Measurements from ENCODE around the gene EWSR1.

EWSR1 gene

DNA sequence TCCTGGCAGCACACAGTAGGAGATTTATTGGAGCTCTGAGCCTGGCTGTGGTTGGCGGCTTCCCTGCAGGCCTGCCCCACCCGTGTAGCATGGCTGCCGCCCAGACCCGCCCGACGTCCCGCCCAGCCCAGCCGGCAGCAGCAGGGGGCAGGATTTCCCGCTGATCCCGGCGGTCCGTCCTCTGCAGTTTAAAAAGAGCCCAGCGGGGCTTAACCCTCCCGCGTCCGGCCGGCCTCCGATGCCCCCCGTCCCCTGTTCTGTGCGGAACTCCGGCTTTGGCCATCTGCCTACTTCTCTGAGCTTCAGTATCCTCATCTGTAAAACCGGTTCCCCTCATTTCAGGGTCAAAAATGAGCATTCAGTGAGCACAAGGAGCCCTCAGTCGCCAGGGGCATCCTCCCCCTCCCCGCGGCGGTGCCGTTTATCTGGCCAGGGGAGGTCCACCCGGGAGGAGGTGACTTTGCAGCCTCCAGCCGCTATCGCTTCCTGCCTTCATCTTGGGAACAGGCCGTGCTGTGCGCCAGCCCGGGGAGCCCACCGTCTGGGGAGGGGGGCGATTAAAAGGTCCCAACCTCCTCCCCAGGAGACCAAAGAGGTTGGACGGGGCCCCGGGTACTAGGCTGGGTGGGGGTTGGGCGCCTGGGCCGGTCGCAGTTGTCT is 38.2 kb downstream of the EWSR1 start, which contains the start of gene GAS2L1:
GAS2L1 (plus strand) TSS at position 476 of the 660 bp plus-strand sequence. CDS start 1,456 bp downstream, outside the sequence.
- DNase-seq (ENCODE audit: low read depth in 2 of 2): no peak

DNA sequence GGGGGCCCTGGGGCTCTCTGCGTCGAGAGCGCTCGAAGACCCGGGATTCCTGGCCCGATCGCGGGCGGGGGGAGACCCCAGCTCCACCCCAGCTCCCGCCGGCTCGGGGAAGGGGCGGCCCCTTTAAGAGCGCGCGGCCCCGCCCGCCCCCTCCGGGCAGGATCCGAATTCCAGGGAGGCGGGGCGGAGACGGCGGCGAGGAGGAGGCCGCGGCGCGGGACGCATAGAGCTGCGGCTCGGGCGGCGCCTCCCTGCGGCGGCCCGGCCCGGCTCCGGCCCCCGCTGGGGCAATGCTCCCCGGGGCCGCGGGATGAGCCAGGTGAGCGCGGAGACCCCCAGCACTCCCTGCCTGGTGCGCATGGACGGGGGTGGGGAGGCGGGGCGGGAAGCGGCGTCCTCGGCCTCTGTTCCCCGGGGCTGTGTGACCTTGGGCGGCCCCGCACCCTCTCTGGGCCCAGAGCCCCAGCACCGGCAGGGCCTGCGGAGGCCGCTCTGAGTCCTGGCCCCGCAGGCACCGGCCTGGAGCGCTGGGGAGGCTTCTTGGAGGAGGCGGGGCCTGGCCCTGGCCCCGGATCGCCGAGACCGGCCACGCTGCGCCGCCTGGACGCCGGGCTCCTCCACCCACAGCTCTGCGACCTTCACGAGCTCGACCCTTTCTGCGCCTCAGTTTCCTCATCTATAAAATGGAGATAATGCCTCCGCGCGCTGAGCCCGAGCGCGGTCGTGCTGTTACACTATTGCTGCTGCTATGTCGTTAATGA is 38.9 kb downstream of the EWSR1 start:
- DNase-seq (ENCODE audit: low read depth in 2 of 2): peak in 1 of 2 donors; percentile 29

DNA sequence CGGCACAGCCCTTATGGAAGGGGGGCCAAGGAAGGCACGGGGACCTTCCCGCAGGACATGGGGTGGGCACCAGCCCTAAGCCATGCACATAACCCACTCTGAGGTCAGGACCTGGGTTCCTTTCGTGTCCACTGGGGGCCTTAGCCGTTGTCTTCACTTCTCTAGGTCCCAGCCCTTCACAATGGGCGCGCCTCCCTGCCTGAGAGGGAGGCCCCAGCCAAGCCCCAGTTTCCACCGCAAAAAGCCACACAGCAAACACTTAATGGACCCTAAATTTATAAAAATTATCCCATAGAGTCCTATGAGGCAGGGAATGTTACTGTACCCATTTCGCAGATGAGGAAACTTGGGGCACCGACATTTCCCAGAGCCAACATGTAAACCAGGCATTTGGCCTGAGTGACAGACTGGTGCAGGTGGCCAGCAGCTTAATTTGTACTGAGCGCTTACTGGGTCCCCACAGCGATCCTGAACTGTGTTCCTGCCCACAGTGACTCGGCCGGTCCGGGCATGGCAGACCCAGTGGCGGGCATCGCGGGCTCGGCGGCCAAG is 39.6 kb downstream of the EWSR1 start:
- DNase-seq (ENCODE audit: low read depth in 2 of 2): no peak

DNA sequence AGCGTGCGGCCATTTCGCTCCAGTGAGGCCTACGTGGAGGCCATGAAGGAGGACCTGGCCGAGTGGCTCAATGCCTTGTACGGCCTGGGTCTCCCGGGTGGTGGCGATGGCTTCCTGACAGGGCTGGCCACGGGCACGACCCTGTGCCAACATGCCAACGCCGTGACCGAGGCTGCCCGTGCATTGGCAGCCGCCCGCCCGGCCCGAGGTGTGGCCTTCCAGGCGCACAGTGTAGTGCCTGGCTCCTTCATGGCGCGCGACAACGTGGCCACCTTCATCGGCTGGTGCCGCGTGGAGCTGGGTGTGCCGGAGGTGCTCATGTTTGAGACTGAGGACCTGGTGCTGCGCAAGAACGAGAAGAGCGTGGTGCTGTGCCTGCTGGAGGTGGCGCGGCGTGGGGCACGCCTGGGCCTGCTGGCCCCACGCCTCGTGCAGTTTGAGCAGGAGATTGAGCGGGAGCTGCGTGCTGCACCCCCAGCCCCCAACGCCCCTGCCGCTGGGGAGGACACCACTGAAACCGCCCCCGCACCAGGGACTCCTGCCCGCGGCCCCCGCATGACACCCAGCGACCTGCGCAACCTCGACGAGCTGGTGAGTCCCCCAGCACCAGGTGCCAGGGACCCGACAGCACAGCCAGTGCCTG is 40.2 kb downstream of the EWSR1 start:
- DNase-seq (ENCODE audit: low read depth in 2 of 2): no peak

DNA sequence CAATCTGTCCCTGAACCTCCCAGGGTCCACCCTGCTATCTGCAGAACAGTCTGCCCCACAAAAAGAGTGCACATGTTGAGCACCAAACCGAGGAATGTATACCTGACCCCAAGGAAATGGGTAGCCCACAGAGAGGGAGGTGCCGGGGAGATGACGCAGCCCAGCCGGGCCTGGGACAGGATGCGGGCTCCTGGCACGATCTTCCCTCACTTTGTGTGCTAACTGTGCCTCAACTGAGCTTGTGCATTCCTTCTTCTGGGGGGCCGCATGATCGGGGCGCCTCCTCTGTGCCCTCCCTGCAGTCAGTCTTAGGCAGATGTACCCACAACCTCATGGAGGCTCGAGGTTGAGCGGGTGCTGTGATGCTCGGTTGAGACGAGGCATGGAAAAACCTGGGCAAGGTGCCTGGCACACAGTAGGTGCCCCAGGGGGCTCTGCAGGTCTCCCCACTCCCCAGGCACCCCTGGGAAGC is 40.8 kb downstream of the EWSR1 start:
- no peak for DNase-seq (ENCODE audit: low read depth in 2 of 2)

DNA sequence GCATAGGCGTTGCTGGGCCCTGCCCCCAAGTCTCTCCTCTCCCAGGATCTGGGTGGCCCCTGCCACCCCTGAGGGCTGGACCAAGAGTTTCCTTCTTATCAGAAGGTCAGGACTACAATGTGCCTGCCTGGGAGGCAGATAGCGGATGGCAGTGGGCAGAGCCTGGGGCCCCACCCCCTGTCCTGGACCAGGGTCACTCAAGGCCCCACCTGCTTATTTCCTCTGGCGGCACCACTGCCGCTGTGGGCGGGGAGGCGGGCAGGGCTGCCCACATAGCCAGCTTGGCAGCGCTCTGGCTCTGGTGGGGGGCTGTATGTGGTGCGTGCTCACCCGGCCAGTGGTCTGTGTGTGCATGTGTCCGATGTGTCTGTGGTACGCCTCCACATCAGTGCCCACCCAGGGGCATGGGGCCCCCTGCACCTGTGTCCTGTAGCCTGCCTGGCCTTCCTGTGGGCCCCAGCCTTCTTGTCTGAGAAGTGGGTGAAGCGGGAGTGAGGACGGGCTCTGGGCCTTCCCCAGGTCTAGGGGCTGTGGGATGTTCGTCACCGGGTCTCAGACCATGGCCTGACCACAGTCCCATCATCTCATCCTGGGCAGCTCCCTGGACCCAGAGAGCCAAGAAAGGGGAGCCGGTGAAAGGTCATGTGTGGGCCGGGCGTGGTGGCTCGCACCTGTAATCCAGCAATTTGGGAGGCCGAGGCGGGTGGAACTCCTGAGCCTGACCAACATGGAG is 41.4 kb downstream of the EWSR1 start:
- DNase-seq (ENCODE audit: low read depth in 2 of 2): no peak

DNA sequence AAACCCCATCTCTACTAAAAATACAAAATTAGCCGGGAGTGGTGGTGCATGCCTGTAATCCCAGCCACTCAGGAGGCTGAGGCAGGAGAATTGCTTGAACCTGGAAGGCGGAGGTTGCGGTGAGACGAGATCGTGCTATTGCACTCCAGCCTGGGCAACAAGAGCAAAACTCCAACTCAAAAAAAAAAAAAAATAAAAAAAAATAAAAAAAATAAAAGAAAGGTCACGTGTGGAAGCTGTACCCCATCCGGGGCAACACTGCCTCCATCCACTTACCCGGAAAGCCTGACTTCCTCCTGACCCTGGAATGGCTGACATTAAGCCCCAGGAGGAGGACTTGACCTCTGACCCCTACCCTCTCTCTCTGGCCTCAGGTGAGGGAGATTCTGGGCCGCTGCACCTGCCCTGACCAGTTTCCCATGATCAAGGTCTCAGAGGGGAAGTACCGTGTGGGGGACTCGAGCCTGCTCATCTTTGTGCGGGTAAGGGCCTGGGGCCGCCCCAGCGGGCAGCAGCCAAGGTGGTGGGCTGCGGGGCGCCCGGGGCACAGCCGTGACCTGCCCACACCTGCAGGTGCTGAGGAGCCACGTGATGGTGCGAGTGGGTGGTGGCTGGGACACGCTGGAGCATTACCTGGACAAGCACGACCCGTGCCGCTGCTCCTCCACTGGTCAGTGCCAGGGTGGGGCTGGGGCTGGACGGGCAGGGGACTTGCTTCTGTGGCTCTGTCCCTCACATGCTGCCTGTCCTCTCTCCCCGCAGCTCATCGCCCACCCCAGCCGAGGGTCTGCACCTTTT is 42.2 kb downstream of the EWSR1 start:
- DNase-seq (ENCODE audit: low read depth in 2 of 2): no peak

DNA sequence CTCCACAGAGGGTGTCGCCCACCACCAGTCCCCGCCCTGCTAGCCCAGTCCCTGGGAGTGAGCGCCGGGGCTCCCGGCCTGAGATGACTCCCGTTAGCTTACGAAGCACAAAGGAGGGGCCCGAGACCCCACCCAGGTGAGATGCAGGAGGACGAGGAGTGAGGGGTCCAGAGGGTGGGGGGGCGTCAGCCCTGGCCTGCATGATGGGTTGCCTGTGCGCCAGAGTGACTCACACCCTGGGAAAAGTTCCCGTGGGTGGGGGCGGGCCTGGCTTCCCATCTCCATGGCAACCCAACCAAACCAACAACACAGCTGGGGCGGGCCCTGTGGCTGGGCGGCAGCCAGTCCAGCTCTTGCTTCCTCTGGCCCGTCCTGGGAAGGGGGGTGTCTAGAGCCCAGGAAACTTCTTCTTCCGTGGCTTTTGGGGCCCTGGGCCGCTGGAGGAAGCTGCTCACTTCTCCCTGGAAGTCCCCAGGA is 42.8 kb downstream of the EWSR1 start:
- DNase-seq (ENCODE audit: low read depth in 2 of 2): peak; percentile 40 to 62

DNA sequence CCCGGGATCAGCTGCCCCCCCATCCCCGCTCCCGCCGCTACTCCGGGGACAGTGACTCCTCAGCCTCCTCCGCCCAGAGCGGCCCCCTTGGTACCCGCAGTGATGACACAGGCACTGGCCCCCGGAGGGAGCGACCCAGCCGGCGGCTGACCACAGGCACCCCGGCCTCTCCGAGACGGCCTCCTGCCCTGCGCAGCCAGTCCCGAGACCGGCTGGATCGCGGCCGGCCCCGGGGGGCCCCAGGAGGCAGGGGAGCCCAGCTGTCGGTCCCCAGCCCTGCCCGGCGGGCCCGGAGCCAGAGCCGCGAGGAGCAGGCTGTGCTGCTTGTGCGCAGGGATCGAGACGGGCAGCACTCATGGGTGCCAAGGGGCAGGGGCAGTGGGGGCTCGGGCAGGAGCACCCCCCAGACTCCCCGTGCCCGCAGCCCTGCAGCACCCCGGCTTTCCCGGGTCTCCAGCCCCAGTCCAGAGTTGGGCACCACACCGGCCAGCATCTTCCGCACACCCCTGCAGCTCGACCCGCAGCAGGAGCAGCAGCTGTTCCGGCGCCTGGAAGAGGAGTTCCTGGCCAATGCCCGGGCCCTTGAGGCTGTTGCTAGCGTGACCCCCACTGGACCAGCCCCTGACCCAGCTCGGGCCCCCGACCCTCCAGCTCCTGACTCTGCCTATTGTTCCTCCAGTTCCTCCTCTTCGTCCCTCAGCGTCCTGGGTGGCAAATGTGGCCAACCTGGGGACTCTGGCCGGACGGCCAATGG is 43.6 kb downstream of the EWSR1 start:
- DNase-seq (ENCODE audit: low read depth in 2 of 2): no peak

DNA sequence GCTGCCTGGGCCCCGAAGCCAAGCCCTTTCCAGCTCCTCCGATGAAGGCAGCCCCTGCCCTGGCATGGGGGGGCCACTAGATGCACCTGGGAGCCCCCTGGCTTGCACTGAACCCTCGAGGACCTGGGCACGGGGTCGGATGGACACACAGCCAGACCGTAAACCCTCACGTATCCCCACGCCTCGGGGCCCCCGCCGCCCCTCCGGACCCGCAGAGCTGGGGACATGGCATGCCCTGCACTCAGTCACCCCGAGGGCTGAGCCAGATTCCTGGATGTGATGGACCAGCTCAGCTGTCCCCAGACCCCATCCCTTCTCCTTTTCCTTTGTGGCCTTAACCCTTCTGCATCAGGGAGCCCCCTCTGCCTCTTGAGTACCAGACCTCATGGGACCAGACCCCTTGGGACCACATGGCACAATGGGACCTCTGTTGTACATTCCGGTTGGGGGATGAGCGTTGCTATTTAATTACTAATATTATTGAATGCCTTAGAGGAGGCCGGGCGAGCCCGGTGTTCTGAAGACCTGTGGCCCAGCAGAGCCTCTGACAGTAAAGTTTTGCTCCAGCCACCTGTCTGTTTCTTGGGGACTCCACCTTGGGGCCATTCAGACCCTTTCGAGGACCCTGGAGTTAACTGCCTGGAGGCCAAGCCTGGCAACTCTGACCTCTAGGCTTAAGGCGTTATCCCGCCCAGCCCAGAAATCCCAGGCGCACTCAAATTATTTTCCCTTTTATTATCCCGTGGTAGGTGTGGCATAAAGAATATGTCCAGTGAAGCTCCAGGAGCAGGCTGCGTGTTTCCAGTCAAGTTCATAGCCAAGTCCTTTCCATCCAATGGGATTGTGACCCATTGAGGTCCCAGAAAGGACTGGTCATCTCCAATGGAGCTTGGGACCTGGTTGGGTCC is 44.4 kb downstream of the EWSR1 start:
- DNase-seq (ENCODE audit: low read depth in 2 of 2): no peak

DNA sequence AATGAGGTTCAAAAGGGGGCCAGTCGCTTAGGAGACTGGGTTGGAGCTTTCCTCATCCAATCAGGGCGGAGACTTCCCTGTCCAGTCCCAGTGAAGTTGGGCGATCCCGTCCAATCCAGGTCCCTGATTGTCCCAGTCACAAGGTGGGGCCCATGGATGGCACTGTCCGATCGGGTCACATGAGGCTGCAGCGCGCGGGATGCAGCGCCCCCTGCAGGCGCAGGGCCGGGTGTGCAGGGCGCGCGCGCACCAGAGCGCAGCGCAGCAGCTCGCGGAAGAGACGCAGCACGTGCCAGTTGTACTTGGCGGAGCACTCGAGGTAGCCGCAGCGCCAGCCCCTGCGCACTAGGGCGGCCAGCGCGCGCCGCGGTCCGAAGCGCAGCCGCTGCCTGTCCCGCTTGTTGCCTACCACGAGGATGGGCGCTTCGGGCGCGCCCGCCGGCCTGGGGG is 45.1 kb downstream of the EWSR1 start:
- DNase-seq (ENCODE audit: low read depth in 2 of 2): no peak

DNA sequence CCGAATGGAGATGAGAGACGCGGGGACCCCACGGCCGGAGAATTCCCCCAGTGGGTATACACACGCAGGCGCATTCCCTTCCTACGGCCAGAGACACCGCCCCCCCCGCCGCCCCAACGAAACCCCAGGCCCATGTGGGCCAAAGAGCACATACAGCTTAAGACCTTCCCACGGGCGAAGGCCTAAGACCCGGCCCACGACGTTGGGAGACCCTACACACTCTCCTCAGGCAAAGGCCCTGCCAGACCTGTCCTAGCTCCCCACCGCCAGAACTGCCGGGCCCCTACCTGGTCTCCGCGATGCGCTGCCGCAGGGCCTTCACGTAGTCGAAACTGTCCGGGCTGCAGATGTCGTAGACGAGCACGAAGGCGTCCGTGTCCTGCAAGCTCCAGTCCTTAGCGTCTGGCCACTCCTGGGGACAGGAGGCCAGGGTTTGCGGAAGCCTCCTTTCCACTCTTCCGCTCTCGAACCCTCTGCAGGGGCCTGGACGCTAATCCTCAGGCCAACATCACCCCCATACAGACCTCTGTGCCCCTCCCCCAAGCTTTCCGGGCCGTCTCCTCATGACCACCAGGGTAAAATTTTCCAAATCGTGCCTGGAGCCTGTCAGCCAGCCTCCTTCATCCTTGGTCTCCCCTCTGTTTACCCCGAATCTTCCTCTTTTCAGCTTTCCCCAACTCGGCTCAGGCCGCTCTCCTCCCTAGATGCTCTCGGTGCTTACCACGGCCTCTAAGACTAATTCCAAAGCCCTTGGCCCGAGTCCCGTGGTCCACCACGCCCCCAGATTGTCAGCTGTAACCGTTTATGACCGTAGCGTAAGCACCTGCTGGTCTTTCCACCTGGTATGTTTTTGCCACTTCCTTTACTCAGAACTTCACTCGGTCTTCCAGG is 45.8 kb downstream of the EWSR1 start:
- DNase-seq (ENCODE audit: low read depth in 2 of 2): no peak

DNA sequence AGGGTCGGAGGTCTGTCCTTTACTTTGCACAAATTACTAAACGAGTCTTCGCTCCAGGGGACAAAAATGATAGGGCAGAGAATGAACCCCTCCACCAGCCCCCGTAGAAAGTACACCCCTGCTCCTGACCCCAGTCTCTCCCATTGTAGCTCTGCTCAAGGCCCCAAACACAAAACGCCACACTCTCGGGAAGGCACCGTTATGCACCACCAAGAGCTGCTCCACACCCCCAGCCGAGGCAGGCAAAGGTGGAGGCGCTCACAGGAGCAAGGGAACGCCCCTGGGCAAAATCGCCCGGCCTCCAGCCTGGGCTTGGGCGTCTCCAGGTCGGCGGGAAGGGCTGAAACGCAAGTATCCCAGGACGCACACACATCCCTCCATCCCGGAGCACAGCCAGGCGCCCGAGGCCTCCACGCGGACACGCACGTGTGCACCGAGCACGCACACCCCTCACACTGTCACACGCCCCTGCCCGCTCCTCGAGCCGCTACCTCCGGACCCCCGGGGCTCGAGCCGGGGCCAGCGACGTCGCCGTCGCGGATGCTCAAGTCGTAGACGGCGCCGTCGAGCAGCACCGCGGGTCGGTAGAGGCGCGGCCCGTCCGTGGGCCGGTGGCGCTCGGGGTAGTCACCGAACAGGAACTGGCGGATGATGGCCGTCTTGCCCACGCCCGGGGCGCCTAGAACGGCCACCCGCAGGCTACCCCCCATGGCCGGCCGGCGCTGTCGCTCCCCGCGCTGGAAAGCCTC is 46.6 kb downstream of the EWSR1 start:
- no peak for DNase-seq (ENCODE audit: low read depth in 2 of 2)

DNA sequence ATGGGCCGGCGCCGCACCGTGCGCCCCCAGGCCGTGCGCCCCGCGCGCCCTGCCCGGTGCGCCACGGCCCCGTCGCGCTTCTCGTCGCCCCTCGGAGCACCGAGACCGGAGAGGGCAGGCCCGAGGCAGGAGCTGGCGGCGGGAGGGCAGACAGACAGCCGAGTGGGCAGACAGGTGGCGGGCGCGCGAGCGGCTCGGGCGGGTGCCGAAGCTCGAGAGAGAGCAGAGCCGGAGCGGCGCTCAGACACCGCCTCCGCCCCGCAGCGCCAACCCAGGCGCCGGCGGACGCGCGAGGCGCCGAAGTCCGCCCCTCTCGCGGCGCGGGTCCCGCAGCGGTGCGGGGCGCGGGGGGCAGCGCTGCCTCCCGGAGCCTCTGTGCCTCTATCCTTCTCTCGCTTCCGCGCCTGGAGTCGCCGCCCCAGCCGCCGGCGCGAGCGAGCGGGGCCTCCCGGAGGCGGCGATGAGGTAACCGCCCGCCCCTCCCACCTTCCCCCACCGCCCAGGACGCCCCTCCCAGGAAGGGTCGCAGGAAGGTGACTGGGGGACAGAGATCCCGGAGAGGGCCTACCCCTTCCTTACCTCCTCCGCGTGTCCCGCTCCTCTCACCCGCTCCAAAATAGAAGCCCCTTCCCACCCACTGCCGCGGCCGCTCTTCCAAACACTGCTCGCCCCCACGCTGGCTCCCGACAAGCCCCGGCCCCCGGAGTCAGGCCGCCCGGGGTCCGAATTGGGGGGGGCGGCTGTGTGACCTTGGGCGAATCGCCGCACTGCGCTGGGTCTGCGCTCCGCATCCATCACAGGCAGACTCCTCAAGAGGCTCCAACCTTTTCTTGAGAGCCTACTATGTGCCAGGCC is 47.4 kb downstream of the EWSR1 start, which contains the start of gene RASL10A:
RASL10A (minus strand) TSS at position 412 of the 855 bp plus-strand sequence. CDS start 451 bp downstream, outside the sequence.
- DNase-seq (ENCODE audit: low read depth in 2 of 2): no peak

DNA sequence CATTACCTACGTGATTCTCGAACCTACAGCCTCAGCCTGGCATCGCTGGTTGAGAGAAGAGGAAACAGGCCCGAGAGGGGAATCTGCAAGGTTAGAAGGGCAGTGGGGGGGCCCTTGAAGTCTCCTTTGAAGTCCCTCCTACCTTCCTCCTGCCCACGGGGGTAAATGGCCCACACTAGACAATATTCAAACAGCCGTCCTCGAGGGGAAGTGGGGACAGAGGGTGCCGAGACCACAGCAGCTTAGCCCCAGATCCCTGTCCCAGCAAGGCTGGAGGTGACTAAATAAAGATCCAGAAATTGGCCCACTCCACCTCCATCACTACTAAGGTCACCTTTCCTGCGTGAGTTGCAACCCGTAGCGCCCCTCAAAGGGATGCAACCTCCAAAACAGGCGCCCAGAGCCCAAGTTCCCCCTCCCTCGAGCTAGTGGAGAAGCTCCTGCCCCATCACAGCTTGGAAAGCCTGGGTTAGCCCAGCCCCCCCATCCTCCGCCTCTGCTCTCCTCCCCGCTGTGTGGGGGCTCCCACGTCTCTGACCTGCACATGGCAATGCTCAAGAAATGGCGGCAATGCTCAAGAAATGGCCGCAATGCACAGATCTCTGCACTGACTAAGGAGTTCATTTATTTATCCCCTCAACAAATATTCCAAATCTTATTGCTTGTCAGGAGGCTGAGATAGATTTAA is 48.2 kb downstream of the EWSR1 start:
- DNase-seq (ENCODE audit: low read depth in 2 of 2): no peak
